ENCODE data around the gene CCDC167. TPM values are rescaled to one million over a fixed set of nuclear protein-coding genes. Genes with fewer than 3 reads are reported as not detected.

Gene CCDC167
- polyA plus RNA-seq, 3 donors: 23.4 to 31.2 (median 29.6) TPM

DNA sequence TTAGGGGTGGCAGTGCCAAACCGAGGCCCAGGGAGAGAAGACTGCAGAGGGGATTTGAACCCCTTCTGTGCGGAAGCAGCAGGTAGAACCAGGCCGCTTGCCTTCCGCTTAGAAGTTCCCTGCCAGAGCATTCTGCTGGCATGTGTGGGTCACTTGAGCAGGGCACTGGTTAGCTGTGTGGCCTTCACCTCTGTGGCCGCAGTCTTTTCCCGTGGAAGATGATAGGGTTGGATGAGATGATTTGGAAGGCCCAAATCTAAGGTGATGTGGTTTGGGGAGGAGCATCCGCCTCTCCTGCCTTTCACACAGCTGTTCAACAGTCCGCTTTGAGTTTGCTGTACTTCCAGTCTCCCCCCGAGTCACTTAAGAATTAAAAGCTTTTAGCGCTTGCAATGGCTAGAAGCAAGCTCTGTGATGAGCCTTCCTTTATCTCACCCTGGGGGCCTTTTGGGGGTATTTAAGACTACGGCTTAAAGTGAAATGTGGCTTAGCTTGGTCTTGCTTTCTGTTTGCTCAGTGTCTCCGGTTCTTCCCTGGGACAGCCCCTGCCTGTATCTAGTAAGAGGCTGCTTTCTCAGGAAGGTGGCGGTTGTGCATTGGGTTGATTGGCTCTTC lies 65.9 kb downstream of the CCDC167 start:
- no peak for DNase-seq

Other genes starting within 250 kb of the CCDC167 start
- 10 to 100 TPM; 14.4 to 15.6 (median 14.6) TPM for gene TBC1D22B, start 242.1 kb downstream of the CCDC167 start, polyA plus RNA-seq (ENCODE audit: insufficient read length in 3 of 3)
- gene TMEM217, start 241.7 kb downstream of the CCDC167 start, polyA plus RNA-seq (ENCODE audit: insufficient read length in 3 of 3): 1 to 10 TPM; 1.4 to 1.6 (median 1.5) TPM
- 10 to 100 TPM; 26.6 to 31.2 (median 27.7) TPM for gene RNF8, start 145.9 kb downstream of the CCDC167 start, polyA plus RNA-seq (ENCODE audit: insufficient read length in 3 of 3)
- gene CMTR1, start 66.7 kb downstream of the CCDC167 start, polyA plus RNA-seq (ENCODE audit: insufficient read length in 3 of 3): 10 to 100 TPM; 44.0 to 53.5 (median 52.5) TPM
- 1 to 10 TPM; 2.1 to 5.0 (median 2.7) TPM for gene MDGA1, start 198.0 kb upstream of the CCDC167 start, polyA plus RNA-seq (ENCODE audit: insufficient read length in 3 of 3)

Measured in renal pelvis (tissue), 4 donors.